NCI-H2081 (cell line): ENCODE data around the gene KSR1.

ENCODE experiments used
- DNase-seq, 2 experiments: peaks; one replicate each; lab custom pipeline; 2025; lab: John Stamatoyannopoulos, UW

The KSR1 gene

DNA sequence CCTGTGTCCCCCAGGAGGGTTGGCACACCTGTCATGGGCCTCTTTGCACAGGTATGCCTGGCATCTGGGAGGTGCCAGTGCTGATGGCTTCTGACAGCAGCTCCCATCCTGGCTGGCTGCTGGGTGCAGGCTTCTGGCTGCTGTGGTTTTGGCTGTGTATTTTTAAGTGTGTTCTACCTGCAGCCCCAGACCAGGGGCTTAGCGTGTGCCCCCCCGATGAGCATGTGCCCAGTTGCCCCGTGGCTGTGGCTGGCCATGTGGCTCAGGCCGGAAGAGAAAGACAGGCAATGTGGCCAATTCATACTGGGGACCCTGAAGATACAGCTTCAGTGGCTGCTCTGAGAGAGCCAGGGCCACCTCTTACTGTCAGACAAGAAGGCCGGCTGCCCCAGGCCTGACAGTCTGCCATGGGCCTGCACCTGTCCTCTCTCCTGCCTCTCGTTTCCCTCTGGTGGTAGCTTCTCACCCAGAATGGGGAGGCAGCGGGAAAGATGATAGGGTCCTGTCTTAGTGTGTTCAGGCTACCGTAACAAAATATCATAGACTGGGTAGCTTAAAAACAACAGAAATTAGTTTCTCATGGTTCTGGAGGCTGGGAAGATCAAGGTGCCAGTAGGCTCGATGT, 137.1 kb downstream of the KSR1 start:
- DNase-seq, result no peak

DNA sequence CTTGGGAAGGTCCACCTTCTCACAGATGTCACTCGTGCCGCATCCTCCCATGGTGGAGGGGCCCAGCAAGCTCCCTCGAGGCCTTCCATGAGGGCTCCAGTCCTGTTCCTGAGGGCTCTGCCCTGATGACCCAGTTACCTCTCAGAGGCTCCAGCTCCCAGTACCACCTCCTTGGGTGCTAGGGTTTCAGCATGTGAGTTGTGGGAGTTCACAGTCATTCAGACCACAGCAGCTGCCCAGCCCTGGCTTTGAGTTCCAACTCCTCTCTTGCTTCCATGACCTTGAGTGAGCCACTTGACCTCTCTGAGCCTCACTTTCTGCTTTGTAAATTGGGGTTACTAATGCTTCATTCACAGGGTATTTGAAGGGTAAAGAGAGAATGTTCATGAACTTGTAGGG, 137.6 kb downstream of the KSR1 start:
- DNase-seq, result no peak

DNA sequence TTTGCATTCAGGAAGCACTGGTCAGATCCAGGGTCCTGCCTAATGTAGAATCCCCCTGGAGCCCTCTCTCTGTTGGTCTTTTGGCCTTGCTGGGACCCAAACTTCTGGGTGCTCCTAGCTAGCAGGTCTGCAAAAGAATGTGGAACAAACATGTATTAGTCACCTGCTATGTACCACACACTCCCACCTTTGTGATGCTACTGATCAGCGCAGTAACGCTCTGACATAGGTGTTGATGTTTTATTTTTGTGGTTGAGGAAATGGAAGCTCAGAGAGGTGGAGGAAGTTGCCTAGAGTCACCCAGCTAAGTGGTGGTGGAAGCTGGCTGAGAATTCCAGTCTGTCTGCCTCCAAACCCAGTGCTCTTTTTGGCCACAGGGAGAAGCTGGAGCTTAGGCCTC, 139.0 kb downstream of the KSR1 start:
- DNase-seq, result no peak

DNA sequence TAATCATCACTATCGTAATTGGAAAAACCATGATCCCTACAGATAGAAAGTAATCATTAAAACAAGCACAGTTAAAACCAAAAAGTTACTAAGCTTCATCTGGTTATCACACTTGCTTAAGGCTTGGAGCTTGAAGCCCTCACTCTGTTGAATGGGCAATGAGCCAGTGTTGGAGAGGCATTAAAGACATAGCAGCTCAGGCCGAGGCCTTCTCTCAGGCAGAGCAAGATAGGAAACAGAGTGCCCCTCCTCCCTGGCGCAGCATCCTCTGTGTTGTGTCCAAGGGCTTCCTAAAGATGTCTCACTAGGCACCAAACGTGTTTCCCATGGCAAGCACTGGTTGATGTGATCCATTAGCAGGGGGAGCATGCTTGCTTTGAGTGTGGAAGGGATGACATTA, 139.8 kb downstream of the KSR1 start:
- DNase-seq, result no peak

DNA sequence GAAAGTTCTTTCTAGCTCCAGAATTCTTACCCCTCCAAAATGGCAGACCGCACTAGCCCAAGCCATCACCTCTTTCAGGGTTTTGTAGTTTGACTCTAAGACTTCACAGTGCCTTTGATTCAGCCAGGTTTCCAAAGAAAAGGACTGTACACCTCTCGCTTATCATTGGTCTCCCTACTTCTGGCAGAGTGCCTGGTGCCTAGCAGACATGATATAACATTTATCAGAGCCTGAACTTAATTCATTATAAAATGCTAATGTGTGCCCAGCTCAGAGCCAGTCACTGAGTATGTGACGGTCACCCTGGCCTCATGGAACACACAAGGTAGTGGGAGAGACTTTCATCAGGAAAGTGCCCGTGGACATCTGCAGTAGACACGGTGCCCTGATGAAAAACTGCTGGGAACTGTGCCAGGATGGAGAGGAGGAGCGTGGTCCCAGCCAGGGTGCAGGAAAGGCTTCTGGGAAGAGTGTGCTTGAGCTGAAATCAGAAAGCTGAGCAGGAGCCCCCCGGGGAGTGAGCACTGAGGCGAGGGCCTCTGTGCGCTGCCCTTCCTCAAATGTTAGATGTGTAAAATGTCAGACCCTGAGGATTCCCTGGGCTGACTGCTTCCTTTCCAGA, 140.4 kb downstream of the KSR1 start:
- DNase-seq, result no peak

DNA sequence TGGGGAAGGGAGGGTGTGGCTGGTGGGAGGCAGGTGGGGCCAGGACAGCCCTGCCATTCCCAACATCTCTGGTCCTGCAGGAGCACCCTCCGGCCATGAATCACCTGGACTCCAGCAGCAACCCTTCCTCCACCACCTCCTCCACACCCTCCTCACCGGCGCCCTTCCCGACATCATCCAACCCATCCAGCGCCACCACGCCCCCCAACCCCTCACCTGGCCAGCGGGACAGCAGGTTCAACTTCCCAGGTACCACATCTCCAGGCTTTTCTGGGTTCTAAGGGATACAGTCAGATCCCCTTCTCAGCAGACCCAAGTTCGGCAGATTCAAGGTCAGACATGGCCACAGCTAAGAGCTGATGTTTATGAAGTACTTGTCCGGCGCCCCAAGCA, 140.9 kb downstream of the KSR1 start:
- DNase-seq, result no peak

DNA sequence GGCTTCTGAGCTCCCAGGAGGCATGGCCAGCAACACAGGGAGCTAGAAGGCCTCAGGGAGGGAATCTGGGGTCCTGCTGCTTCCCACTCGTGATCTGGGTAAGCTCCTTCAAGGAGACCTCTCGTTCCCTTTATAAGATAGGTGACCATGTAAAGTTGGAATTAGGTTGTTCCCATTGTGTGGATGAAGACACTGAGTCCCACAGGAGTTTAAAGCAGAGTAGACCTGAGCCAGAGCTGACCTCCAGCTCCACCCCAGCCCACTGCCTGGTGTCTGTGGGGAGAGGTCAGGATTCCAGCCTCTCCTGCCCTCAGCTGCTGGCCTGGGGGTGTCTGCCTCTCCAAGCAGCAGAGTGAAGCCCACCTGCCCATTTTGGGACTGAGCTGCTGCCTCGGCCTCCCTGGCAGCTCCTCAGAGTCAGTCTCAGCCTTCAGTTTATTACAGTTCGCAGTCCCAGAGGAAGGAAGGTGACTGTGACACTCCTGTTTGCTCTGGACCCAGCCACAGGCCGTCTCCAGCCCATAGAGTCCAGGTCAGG, 141.6 kb downstream of the KSR1 start:
- DNase-seq, result no peak

DNA sequence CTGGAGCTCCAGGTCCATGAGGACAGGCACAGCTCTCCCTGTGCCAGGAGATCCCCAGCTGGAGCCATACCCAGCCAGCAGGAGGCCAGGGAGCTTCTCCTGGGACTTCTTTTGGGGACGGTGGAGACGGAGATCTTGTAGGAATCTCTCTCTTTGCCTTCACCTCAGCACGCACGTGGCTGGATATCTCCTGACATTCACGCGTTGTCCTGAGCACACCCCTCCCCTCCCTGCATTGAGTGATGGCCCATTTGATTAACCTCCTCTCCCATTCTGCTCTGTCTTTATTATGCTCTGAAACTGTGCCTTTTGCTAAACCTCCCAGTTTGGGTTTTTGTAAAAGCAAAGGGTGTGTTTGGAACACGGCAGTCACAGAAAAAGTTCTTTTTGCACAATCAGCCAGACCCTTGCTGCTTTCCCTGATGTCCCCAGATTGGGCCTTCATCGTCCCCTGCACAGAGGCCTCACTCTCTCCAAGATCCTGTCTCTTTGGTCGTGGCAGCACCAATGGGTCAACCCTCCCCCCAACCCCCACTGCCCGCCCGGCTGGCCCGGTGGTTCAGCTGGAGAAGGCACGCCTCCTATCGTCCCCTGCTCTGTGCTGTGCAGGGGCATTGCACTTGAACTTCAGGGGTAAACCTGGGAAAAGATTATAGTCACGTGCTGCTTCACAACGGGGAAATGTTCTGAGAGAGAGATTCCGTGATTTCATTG, 142.2 kb downstream of the KSR1 start:
- no peak for DNase-seq

DNA sequence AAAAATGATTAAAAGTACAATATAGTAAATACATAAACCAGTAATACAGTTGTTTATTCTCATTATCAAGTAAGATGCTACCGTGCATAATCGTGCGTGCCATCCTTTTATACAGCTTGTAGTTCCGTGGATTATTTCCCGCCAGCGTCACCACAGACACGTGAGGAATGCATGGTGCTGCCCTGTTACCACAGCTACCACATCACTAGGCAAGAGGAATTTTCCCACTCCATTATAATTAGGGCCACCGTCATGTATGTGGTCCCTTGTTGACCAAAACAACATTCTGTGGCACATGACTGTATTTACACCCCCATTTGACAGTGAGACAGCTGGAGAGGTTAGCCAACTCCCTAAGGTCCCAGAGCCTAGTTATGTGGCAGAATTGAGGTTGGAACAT, 144.2 kb downstream of the KSR1 start:
- DNase-seq, result no peak

DNA sequence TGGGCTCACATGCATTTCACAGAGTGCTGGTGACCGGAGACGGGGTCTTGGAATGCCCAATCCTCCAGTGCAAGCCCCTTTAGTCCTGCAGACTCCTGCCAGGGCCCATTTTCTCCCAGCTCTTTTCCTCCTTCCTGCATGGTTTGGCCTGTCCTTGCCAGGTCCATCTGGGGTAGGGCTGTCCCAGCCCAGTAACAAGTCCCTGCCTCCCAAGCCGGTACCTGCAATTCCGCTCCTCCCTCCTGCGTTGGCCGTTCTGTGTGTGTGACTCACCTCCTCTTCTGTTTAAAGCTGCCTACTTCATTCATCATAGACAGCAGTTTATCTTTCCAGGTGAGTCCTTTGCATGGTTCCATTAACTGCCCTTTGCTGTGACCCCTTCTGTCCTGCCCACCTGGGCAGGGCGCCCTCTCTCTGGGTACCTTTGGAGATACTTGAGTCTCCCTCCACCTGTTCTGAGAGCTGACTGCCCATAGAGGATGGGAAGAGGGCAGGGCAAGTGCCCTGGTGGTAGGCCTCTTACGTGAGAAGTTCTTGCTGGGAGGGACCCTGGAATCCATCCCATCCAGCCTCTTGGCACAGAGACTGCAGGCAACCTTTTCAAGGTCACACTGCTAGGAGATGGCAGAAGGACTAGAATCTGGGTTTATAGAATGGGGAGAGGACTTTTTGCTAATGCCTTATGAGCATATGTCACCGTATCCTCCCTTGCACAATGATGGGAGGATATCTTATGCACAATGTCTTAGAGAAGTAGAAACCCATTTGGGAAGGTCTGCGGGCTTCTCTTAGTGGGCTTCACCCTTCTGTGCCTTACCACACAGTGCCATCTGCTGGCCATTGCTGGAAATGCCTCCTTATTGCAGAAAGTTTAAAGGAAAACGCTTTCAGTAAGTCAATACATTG, 145.1 kb downstream of the KSR1 start:
- peak; percentile 12 to 23 for DNase-seq

DNA sequence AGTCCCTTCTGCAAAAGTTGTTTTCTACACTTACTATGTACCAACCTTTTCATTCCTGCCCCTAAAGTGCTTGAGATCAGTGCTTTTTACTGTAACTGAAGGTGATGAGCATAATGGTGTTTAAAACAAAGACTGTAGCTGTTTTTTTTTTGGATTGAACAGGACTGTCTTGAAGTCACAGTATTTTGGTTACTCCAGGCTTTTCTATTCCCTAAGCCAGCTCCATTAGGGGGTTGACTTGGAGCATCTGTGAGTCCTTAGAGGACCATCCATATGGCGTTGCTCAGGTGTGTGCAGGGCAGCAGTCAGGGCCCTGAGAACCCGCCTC, 145.7 kb downstream of the KSR1 start:
- no peak for DNase-seq

DNA sequence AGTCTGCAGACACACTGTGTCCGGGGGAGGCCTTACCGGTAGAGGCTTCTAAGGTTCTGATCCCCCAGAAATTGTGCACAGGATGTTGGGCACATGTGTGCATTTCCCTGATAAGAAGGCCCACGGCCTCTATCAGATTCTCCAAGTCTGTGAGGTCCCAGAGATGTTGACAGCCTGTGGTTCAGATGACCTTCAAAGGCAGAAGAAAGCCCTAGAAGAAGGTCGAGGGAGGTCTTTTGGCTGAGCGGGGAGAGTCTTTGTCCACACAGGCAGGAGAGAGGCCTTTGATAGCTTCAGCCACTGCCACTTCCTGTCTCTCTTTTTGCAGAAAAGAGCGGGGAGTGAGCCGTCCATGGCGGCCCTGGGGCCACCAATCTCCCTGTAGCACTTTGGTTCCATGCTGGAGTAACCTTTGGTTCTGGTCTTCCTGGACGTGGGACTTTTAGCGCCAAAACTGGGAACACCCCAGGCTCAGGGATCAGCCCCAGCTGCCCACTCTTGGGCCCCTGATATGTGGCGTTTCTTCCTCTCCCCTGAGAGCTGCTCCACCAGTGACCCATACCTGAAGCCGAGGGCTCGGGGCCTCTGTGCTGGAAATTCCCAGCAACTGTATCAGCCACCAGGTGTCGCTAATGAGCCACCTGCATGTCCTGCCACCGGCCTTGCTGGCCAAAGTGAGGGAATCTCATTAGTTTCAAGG, 146.6 kb downstream of the KSR1 start:
- DNase-seq, result peak; percentile 1 to 8

DNA sequence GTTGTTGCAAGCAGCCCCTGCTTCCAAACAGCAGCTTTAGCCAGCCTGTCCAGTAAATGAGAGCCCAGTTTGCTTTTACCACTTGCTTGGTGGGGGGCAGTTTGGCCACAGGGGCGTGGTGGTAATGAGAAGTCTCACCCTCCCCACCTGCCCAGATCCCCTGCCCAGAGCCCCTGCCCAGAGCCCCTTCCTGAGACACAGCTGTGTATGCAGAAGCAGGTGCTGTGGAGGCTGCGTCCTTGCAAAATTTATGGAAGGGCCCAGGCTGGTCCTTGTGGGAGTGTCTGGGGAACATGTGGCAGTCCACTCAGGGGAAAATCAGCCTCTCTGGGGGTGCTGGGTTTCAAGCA, 147.1 kb downstream of the KSR1 start:
- DNase-seq, result no peak

DNA sequence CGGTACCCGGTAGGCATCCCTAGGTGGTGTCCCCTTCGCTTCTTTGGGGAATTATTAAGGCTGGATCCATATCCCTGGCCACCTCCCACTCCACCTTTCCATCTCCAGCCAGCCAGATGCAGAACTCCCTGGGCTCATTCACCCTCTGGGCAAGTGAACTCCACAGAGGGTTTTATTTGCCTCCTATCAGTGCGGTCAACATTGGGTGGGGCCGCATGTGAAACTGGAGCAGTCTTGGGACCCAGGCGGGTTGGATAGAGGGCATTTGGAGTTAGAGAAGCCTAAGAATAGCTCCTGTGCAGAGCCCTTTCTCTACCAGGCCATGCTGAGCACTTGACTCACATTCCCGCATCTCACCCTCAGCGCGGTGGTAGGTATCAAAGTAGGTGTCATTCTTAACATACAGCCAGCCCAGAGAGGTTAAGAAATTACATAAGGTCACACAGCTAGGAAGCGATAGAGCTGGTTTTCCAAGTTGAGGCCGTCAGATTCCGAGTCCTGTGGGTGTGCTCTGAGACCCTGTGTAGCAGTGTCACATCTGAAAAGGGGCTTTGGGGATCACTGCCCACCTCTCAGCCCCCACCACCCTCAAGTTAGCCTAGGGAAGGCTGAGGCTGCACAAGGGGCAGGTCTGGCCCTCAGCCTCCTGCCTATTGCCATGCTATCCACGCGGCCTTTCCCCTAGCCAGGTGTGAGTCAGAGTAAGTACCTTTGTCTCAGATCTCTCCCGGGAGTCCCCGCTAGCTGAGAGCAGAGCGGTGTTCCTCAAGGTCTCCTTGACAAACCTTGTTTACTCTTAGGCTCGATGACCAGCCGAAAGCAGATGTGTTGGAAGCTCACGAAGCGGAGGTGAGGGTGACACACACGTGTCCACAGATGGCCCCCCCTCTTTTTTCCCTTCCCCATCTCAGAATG, 147.9 kb downstream of the KSR1 start:
- no peak for DNase-seq

DNA sequence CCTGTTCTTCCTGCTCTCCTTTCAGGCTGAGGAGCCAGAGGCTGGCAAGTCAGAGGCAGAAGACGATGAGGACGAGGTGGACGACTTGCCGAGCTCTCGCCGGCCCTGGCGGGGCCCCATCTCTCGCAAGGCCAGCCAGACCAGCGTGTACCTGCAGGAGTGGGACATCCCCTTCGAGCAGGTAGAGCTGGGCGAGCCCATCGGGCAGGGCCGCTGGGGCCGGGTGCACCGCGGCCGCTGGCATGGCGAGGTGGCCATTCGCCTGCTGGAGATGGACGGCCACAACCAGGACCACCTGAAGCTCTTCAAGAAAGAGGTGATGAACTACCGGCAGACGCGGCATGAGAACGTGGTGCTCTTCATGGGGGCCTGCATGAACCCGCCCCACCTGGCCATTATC, 149.2 kb downstream of the KSR1 start:
- no peak for DNase-seq

DNA sequence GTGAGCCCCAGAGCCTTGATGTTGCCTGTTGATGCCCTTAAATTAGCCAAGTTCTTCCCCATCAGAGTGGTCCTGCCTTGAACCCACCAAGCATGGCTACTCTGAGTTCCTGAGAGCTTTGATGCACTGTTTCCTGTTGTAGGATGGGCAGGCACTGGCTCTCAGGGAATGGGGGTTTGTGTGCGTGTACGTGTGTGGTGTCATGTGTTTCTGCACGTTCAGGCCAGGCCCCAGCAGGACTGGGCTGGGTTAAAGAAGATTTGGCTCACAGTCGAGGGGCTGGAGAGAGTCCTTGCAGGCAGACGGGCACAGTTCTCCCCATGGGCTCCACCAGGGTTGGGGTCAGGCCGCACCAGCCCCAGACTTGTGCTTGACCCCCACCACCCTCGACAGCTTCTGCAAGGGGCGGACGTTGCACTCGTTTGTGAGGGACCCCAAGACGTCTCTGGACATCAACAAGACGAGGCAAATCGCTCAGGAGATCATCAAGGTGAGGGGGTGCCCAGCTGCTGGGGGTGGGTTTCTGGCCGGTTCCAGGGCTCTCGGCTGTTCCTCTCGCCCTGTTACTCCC, 151.4 kb downstream of the KSR1 start:
- DNase-seq, result no peak

DNA sequence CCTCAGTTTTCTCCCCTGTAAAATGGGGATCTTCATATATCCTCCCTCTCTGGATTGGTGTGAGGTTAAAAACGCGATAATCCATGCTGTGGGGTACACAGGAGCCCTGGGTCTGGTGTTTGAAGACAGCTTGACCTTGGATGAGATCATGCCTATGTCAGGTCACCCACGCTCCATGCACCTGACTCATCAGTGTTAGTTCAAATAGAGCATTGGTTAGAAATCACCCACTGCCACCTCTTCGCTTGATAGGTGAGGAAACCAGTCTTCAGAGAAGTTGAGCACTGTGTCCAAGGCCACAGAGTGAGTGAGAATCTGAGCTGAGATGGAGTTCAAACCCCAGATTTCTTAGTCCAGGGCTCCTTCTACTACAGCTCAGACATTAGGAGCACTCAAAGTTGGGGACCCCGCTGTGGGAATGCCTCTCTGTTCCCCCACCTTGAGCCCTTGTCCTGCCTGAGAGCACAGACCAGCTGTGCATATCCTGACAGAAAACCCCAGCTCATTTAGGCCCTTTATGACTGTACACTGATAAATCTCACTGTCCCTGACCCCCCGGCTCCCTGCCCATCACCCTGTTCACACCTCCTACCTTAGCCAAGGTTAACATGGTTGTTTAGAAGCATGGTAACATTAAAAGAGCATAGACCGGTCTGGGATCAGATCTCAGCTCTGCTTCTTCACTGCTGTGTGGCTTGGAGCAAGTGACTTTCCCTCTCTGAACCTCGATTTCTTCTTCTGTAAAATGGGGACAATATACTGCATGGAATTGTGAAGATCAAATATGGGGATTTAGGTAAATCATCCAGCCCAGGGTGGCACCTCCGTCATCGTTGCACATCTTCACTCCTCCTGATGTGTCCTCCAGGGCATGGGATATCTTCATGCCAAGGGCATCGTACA, 152.3 kb downstream of the KSR1 start:
- DNase-seq, result no peak

DNA sequence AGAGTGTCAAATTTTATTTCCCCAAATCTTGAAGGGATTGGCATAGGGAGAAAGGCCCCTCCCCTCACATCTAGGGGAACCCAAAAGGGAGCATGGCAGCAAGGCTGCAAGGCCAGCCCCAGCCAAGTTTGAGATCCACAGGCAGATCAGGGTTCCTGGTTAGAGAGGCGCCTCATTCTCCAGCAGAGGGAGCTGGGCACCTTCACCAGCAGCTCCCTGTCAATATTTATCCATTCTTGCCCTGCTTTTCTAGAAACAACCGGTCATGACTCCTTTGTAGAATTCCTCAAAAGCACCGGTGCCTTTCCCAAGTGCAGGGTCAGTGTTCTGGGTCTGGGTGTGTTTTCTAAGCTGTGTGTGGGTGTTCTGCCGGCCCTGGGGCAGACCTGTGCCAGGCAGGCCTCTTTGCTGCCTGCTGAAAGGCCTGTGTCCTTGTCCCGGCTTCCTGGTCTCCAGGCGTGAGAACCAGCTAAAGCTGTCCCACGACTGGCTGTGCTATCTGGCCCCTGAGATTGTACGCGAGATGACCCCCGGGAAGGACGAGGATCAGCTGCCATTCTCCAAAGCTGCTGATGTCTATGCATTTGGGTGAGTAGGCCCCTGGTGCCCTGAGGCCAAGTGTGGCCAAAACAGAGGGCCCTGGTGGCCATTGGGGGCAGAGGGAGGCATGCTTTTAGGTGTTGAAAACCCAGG, 153.5 kb downstream of the KSR1 start:
- no peak for DNase-seq

DNA sequence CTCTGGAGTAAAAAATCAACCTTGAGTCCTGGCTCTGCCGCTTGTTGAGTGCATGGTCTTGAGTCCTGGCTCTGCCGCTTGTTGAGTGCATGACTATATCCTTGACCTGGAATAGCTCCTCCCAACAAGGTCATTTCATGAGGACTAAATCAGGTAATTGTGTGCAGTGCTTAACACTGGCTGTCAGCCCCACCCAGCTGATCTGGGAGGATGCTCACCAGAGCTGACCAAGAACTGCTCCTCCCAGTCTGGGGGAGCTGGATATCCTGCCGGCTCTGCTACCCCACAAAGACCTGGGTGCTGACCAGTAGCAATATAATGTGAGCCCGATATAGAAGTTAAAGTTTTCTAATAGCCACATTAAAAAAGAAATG, 154.0 kb downstream of the KSR1 start:
- no peak for DNase-seq
